HepG2 (cell line): ENCODE measurements around the gene DNAAF9. TPM values are rescaled to one million over a fixed set of nuclear protein-coding genes. Genes with fewer than 3 reads are reported as not detected.
A peak's percentile ranks its signal among the peaks of the same experiment; 100 is the strongest.

Source experiments
- E2F2 ChIP-seq: sonication (generic); formaldehyde crosslinking; IDR thresholded peaks from 2 replicates; pipeline ENCODE4 v1.4.0; 2020; ENCODE audit warnings: missing genetic modification reagents, borderline replicate concordance
- KLF16 ChIP-seq, 2 experiments: sonication (generic) in 1 of 2; formaldehyde crosslinking in 1 of 2; IDR thresholded peaks; 2 replicates each; pipeline versions ENCODE4 v1.6.1 to v1.8.0; 2016 to 2023; ENCODE audit warnings: missing genetic modification reagents in 2 of 2, missing compliant biosample characterization in 1 of 2
- NAIF1 ChIP-seq: sonication (generic); formaldehyde crosslinking; IDR thresholded peaks from 2 replicates; pipeline ENCODE4 v1.5.0; 2020; ENCODE audit warnings: mild to moderate bottlenecking, missing genetic modification reagents, borderline replicate concordance
- PAXIP1 ChIP-seq: sonication (generic); formaldehyde crosslinking; conservative IDR thresholded peaks from 2 replicates; pipeline ENCODE4 v1.4.0; 2020; ENCODE audit warnings: mild to moderate bottlenecking, missing genetic modification reagents, moderate library complexity
- PHF21A ChIP-seq: sonication (generic); formaldehyde crosslinking; IDR thresholded peaks from 2 replicates; pipeline ENCODE4 v1.5.0; 2020; ENCODE audit warnings: mild to moderate bottlenecking, missing genetic modification reagents
- REL ChIP-seq: sonication (generic); formaldehyde crosslinking; conservative IDR thresholded peaks from 2 replicates; pipeline ENCODE4 v1.8.0; 2022; ENCODE audit warnings: mild to moderate bottlenecking, missing genetic modification reagents, moderate library complexity
- ZFP37 ChIP-seq: sonication (generic); formaldehyde crosslinking; IDR thresholded peaks from 2 replicates; pipeline ENCODE4 v1.4.0; 2020; ENCODE audit warnings: missing genetic modification reagents, borderline replicate concordance
- ZNF589 ChIP-seq: sonication (generic); formaldehyde crosslinking; conservative IDR thresholded peaks from 2 replicates; pipeline ENCODE4 v1.8.0; 2022; ENCODE audit warnings: mild to moderate bottlenecking, moderate library complexity, missing genetic modification reagents
- polyA plus RNA-seq, 8 experiments: library from polyadenylated mRNA; depleted of rRNA in 3 of 8; stranded (reverse) in 7 of 8; unstranded in 1 of 8; fragments of >200 nt; fragmentation: Illumina TruSeq in 4 of 8; extraction: Trizol in 4 of 8; gene quantifications; 2 replicates each; pipeline versions ENCODE4 v1.2.1 to v1.2.3, GENCODE V29; 2011 to 2016; ENCODE audit warnings: low read depth in 4 of 8, missing spikeins in 1 of 8, mixed read lengths in 1 of 8; ENCODE audit not compliant: insufficient read depth in 1 of 8
- total RNA-seq, 5 experiments: library from RNA; depleted of rRNA; stranded (reverse); fragments of >200 nt; fragmentation: Illumina TruSeq; extraction: Trizol; gene quantifications; 2 replicates each; pipeline ENCODE4 v1.2.3, GENCODE V29; 2016; ENCODE audit warnings: low read depth in 1 of 5
- TF ChIP-seq, protein P1 (sequence below): sonication (generic); formaldehyde crosslinking; IDR thresholded peaks from 2 replicates; pipeline ENCODE4 v1.5.0; 2020; ENCODE audit warnings: mild to moderate bottlenecking, missing genetic modification reagents
- TF ChIP-seq, protein P2 (sequence below): IDR thresholded peaks from 2 replicates; pipeline ENCODE4 v1.4.0; 2020; ENCODE audit warnings: mild to moderate bottlenecking, missing genetic modification reagents
- TF ChIP-seq, protein P3 (sequence below): sonication (generic); formaldehyde crosslinking; IDR thresholded peaks from 2 replicates; pipeline ENCODE4 v1.5.1; 2020; ENCODE audit warnings: mild to moderate bottlenecking, missing genetic modification reagents, borderline replicate concordance

Gene DNAAF9
- total and polyA plus RNA-seq, 2 of the 13 experiments (the other 11 are each of a cell fraction or from before 2014, with no cell fraction given): 10.5 to 14.9 TPM

DNA sequence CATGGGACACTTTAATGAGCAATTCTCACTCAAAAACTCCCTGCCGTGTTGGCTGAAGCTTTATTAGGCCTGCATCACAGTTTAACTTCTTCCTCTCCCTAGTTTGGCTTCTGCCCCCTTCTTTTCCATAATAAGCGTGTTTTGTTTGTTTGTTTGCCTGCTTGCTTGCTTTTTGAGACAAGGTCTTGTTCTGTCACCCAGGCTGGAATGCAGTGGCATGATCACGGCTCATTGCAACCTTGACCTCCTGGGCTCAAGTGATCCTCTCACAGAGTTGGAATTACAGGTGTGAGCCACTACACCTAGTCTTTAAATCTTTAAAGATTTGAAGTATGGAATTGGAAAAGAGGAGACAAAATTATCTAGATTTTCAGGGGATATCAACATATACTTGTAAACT, 25.4 kb upstream of the DNAAF9 start (continued):
- TF ChIP-seq E2F2: no peak
- peak; percentile 31; the same call in 1 of the 2 replicates for TF ChIP-seq PHF21A (CRISPR knock-in tag)
- TF ChIP-seq ZNF589: no peak
- TF ChIP-seq KLF16 (CRISPR knock-in tag; IDR thresholded peaks at IDR 0.05): no peak
- TF ChIP-seq NAIF1 (CRISPR knock-in tag): no peak
- TF ChIP-seq, protein P1, sequence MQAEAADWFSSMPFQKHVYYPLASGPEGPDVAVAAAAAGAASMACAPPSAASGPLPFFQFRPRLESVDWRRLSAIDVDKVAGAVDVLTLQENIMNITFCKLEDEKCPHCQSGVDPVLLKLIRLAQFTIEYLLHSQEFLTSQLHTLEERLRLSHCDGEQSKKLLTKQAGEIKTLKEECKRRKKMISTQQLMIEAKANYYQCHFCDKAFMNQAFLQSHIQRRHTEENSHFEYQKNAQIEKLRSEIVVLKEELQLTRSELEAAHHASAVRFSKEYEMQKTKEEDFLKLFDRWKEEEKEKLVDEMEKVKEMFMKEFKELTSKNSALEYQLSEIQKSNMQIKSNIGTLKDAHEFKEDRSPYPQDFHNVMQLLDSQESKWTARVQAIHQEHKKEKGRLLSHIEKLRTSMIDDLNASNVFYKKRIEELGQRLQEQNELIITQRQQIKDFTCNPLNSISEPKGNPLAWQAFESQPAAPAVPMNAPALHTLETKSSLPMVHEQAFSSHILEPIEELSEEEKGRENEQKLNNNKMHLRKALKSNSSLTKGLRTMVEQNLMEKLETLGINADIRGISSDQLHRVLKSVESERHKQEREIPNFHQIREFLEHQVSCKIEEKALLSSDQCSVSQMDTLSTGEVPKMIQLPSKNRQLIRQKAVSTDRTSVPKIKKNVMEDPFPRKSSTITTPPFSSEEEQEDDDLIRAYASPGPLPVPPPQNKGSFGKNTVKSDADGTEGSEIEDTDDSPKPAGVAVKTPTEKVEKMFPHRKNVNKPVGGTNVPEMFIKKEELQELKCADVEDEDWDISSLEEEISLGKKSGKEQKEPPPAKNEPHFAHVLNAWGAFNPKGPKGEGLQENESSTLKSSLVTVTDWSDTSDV (CRISPR knock-in tag): no peak
- TF ChIP-seq ZFP37 (CRISPR knock-in tag): no peak
- TF ChIP-seq REL: no peak
- peak; percentile 58 for TF ChIP-seq PAXIP1 (CRISPR knock-in tag)
- TF ChIP-seq, protein P2, sequence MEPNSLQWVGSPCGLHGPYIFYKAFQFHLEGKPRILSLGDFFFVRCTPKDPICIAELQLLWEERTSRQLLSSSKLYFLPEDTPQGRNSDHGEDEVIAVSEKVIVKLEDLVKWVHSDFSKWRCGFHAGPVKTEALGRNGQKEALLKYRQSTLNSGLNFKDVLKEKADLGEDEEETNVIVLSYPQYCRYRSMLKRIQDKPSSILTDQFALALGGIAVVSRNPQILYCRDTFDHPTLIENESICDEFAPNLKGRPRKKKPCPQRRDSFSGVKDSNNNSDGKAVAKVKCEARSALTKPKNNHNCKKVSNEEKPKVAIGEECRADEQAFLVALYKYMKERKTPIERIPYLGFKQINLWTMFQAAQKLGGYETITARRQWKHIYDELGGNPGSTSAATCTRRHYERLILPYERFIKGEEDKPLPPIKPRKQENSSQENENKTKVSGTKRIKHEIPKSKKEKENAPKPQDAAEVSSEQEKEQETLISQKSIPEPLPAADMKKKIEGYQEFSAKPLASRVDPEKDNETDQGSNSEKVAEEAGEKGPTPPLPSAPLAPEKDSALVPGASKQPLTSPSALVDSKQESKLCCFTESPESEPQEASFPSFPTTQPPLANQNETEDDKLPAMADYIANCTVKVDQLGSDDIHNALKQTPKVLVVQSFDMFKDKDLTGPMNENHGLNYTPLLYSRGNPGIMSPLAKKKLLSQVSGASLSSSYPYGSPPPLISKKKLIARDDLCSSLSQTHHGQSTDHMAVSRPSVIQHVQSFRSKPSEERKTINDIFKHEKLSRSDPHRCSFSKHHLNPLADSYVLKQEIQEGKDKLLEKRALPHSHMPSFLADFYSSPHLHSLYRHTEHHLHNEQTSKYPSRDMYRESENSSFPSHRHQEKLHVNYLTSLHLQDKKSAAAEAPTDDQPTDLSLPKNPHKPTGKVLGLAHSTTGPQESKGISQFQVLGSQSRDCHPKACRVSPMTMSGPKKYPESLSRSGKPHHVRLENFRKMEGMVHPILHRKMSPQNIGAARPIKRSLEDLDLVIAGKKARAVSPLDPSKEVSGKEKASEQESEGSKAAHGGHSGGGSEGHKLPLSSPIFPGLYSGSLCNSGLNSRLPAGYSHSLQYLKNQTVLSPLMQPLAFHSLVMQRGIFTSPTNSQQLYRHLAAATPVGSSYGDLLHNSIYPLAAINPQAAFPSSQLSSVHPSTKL (CRISPR knock-in tag): peak; percentile 74
- TF ChIP-seq, protein P3, sequence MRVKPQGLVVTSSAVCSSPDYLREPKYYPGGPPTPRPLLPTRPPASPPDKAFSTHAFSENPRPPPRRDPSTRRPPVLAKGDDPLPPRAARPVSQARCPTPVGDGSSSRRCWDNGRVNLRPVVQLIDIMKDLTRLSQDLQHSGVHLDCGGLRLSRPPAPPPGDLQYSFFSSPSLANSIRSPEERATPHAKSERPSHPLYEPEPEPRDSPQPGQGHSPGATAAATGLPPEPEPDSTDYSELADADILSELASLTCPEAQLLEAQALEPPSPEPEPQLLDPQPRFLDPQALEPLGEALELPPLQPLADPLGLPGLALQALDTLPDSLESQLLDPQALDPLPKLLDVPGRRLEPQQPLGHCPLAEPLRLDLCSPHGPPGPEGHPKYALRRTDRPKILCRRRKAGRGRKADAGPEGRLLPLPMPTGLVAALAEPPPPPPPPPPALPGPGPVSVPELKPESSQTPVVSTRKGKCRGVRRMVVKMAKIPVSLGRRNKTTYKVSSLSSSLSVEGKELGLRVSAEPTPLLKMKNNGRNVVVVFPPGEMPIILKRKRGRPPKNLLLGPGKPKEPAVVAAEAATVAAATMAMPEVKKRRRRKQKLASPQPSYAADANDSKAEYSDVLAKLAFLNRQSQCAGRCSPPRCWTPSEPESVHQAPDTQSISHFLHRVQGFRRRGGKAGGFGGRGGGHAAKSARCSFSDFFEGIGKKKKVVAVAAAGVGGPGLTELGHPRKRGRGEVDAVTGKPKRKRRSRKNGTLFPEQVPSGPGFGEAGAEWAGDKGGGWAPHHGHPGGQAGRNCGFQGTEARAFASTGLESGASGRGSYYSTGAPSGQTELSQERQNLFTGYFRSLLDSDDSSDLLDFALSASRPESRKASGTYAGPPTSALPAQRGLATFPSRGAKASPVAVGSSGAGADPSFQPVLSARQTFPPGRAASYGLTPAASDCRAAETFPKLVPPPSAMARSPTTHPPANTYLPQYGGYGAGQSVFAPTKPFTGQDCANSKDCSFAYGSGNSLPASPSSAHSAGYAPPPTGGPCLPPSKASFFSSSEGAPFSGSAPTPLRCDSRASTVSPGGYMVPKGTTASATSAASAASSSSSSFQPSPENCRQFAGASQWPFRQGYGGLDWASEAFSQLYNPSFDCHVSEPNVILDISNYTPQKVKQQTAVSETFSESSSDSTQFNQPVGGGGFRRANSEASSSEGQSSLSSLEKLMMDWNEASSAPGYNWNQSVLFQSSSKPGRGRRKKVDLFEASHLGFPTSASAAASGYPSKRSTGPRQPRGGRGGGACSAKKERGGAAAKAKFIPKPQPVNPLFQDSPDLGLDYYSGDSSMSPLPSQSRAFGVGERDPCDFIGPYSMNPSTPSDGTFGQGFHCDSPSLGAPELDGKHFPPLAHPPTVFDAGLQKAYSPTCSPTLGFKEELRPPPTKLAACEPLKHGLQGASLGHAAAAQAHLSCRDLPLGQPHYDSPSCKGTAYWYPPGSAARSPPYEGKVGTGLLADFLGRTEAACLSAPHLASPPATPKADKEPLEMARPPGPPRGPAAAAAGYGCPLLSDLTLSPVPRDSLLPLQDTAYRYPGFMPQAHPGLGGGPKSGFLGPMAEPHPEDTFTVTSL (CRISPR knock-in tag): peak; percentile 48; the same call in 1 of the 2 replicates
